NCI-H2081 treated with DMSO at 0.1 percent for 48 hours (cell line): ENCODE results near the gene FOXK1.
"Not testable (repeated sequence)": the region's sequence is repeated elsewhere in the genome, so short reads cannot be mapped to it uniquely, and the experiment has no call there.

Experiments used
- DNase-seq: peaks from one replicate; lab custom pipeline; 2025; lab: John Stamatoyannopoulos, UW

The FOXK1 gene

GRCh38 chr7:4800926-4801838 is 119.1 kb downstream of the FOXK1 start:
- no peak for DNase-seq

GRCh38 chr7:4801839-4802231 is 119.7 kb downstream of the FOXK1 start:
- DNase-seq = no peak

- not testable (repeated sequence) for DNase-seq
Measured at GRCh38 chr7:4802577-4802976, 120.5 kb downstream of the FOXK1 start.

- DNase-seq = no peak
Measured at GRCh38 chr7:4803397-4804241, 121.5 kb downstream of the FOXK1 start.

GRCh38 chr7:4805110-4805983 is 123.3 kb downstream of the FOXK1 start:
- DNase-seq = no peak

GRCh38 chr7:4805984-4806300 is 123.8 kb downstream of the FOXK1 start:
- DNase-seq = no peak

GRCh38 chr7:4806983-4807597 is 125.0 kb downstream of the FOXK1 start:
- DNase-seq = no peak

GRCh38 chr7:4807598-4808016 is 125.5 kb downstream of the FOXK1 start:
- no peak for DNase-seq

GRCh38 chr7:4808026-4808425 is 125.9 kb downstream of the FOXK1 start:
- no peak for DNase-seq

GRCh38 chr7:4808565-4808964 is 126.5 kb downstream of the FOXK1 start:
- no peak for DNase-seq

GRCh38 chr7:4809091-4809591 is 127.0 kb downstream of the FOXK1 start:
- no peak for DNase-seq

GRCh38 chr7:4809666-4810065 is 127.6 kb downstream of the FOXK1 start:
- no peak for DNase-seq

- no peak for DNase-seq
Measured at GRCh38 chr7:4814433-4814832, 132.3 kb downstream of the FOXK1 start.

GRCh38 chr7:4815121-4815520 is 133.0 kb downstream of the FOXK1 start:
- DNase-seq = no peak

- no peak for DNase-seq
Measured at GRCh38 chr7:4815609-4816418, 133.7 kb downstream of the FOXK1 start.

- no peak for DNase-seq
Measured at GRCh38 chr7:4816419-4817080, 134.5 kb downstream of the FOXK1 start.

GRCh38 chr7:4817178-4817901 is 135.2 kb downstream of the FOXK1 start:
- DNase-seq = no peak

GRCh38 chr7:4818000-4818794 is 136.1 kb downstream of the FOXK1 start:
- DNase-seq = no peak
